BE2C (cell line): Measurements from ENCODE around the gene CD48.

Source experiments
- DNase-seq: peaks from one replicate; pipeline ENCODE4 v3.0.0-alpha.2; 2020
- H3K27me3 ChIP-seq: fragments of 250-450 bp; sonication (Bioruptor Pico); 2 replicates; pipeline ENCODE4 v1.5.1; 2020; ENCODE audit warnings: mild to moderate bottlenecking
- H3K36me3 ChIP-seq: fragments of 250-450 bp; sonication (Bioruptor Pico); 2 replicates; pipeline ENCODE4 v1.5.1; 2020; ENCODE audit warnings: mild to moderate bottlenecking
- H3K4me1 ChIP-seq: fragments of 250-450 bp; sonication (Bioruptor Pico); 2 replicates; pipeline ENCODE4 v1.5.1; 2020
- H3K4me3 ChIP-seq: 2 replicates; pipeline ENCODE4 v1.5.1; 2011; ENCODE audit warnings: low read depth, low read length
- H3K9me3 ChIP-seq: fragments of 250-450 bp; sonication (Bioruptor Pico); 2 replicates; pipeline ENCODE4 v1.5.1; 2020
- TF ChIP-seq, protein P1 (sequence below): IDR thresholded peaks from 2 replicates; pipeline ENCODE4 v1.5.1; 2012; ENCODE audit warnings: mild to moderate bottlenecking, low read depth, low read length

CD48 gene

DNA sequence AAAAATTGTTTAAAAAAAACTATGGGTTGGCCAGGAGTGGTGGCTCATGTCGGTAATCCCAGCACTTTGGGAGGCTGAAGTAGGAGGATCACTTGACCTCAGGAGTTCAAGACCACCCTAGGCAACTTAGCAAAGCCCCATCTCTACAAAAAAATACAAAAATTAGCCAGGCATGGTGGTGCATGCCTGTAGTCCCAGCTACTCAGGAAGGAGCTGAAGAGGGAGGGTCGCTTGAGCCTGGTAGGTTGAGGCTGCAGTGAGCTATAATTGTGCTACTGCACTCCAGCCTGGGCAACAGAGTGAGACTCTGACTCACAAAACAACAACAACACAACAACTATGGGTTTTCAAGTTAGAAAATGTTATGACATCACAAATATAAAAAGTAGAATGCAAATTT lies 43.8 kb upstream of the CD48 start:
- H3K36me3 ChIP-seq = no peaks in the 10 kb centered on the region
- peaks cover 5% of the 10 kb centered on the region; the same call in 1 of the 2 replicates for H3K27me3 ChIP-seq
- TF ChIP-seq, protein P1, sequence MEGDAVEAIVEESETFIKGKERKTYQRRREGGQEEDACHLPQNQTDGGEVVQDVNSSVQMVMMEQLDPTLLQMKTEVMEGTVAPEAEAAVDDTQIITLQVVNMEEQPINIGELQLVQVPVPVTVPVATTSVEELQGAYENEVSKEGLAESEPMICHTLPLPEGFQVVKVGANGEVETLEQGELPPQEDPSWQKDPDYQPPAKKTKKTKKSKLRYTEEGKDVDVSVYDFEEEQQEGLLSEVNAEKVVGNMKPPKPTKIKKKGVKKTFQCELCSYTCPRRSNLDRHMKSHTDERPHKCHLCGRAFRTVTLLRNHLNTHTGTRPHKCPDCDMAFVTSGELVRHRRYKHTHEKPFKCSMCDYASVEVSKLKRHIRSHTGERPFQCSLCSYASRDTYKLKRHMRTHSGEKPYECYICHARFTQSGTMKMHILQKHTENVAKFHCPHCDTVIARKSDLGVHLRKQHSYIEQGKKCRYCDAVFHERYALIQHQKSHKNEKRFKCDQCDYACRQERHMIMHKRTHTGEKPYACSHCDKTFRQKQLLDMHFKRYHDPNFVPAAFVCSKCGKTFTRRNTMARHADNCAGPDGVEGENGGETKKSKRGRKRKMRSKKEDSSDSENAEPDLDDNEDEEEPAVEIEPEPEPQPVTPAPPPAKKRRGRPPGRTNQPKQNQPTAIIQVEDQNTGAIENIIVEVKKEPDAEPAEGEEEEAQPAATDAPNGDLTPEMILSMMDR = no peak
- H3K4me1 ChIP-seq = no peaks in the 10 kb centered on the region
- H3K9me3 ChIP-seq = no peaks in the 10 kb centered on the region
- no peak for DNase-seq
- H3K4me3 ChIP-seq = no peak overlapping the region

DNA sequence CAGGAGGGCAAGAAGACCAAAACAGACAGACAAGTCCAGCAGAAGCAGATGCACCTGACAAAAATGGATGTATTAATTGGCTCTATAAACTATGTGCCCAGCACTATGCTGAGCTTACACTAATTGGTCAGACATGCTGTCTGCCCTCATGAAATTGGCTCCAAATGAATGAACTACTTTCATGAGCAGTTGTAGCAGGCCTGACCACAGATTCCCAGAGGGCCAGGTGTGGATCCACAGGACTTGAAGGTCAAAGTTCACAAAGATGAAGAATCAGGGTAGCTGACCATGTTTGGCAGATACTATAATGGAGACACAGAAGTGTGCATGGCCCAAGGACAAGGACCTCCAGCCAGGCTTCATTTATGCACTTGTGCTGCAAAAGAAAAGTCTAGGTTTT lies 42.0 kb upstream of the CD48 start:
- no peaks in the 10 kb centered on the region for H3K9me3 ChIP-seq
- peaks cover 5% of the 10 kb centered on the region; the same call in 1 of the 2 replicates for H3K27me3 ChIP-seq
- TF ChIP-seq, protein P1 = no peak
- no peak for DNase-seq
- no peaks in the 10 kb centered on the region for H3K36me3 ChIP-seq
- H3K4me1 ChIP-seq = no peaks in the 10 kb centered on the region
- no peak overlapping the region for H3K4me3 ChIP-seq

DNA sequence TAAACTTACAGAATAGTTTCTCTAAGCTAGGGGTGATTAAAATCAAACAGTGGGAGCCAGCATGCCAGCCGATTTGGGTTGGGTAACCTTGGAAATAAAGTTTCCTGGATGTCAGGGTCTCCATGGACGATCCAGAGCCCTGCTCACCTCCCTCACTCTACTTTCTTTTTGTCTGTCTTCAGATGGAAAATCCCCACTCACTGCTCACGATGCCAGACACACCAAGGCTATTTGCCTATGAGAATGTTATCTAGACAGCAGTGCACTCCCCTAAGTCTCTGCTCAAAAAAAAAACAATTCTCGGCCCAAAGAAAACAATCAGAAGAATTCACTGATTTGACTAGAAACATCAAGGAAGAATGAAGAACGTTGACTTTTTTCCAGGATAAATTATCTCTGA lies 41.3 kb upstream of the CD48 start:
- TF ChIP-seq, protein P1 = no peak
- no peak for DNase-seq
- peaks cover 5% of the 10 kb centered on the region; the same call in 1 of the 2 replicates for H3K27me3 ChIP-seq
- no peaks in the 10 kb centered on the region for H3K4me1 ChIP-seq
- no peak overlapping the region for H3K4me3 ChIP-seq
- H3K9me3 ChIP-seq = no peaks in the 10 kb centered on the region
- H3K36me3 ChIP-seq = no peaks in the 10 kb centered on the region

DNA sequence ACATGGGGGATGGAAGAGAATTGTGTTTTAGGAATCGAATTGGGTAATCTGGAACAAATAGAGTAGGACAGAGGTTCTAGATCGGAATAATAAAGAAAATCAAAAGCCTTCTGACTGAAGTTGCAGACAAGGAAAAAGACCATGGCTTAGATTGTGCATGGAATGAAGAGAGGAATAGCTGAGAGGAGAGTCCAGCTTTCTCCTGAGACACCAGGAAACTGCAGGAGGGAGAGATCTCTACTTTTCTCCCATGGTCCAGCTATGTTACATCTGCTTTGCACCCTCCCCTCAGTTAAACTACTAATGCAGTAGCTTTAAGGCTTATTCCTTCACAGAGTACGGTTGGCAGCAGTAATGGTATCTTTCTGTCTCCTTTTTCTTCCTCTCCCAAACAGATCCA lies 40.8 kb upstream of the CD48 start:
- H3K27me3 ChIP-seq = peaks cover 5% of the 10 kb centered on the region; the same call in 1 of the 2 replicates
- H3K36me3 ChIP-seq = no peaks in the 10 kb centered on the region
- DNase-seq = no peak
- H3K4me3 ChIP-seq = no peak overlapping the region
- TF ChIP-seq, protein P1 = no peak
- no peaks in the 10 kb centered on the region for H3K9me3 ChIP-seq
- no peaks in the 10 kb centered on the region for H3K4me1 ChIP-seq

DNA sequence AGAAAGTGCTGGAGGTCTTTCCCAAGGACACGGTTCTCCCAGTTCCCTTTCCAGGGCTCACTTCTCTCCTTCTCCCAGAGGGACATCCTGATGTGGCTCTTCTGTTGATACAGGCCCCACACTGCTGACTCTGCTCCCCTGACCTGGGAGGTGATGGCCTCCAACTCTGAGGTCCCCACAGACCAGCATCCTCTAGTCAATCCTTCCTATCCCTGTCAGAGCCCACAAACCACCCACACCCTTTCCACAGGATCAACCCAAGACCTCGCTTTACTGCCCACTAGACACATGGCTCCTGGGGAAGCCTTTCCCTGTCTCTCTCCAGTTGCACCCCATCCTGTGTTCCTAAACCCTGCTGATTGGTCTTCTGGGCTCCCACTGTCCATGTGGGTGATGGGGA lies 39.0 kb upstream of the CD48 start:
- DNase-seq = no peak
- Histone ChIP-seq H3K27me3 (peaks cover 5% of the 10 kb centered on the region; the same call in 1 of the 2 replicates), H3K4me3 (no peak overlapping the region), H3K4me1 (no peaks in the 10 kb centered on the region), H3K36me3 (no peaks in the 10 kb centered on the region), H3K9me3 (no peaks in the 10 kb centered on the region)
- TF ChIP-seq, protein P1 = no peak

DNA sequence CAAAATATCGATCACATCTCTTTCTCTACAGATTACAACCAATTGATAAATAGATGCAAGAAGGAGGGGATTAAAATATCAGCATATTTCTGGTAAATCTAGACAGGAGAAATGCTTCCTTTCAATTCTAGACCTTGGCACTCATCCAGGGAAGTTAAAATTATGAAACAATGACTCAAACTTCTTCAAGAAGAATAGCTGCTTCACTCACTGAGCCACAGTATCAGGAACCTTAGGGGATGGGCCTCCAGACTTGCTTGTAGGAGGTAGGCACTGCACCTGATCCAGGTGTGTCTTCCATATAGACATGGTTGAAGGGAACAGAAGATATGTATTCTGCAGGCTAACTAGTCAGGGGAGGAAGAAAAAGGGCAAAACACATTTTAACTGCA lies 37.3 kb upstream of the CD48 start:
- no peaks in the 10 kb centered on the region for H3K9me3 ChIP-seq
- TF ChIP-seq, protein P1 = no peak
- H3K4me1 ChIP-seq = no peaks in the 10 kb centered on the region
- no peak overlapping the region for H3K4me3 ChIP-seq
- H3K27me3 ChIP-seq = peaks cover 5% of the 10 kb centered on the region; the same call in 1 of the 2 replicates
- no peak for DNase-seq
- no peaks in the 10 kb centered on the region for H3K36me3 ChIP-seq
